ENCODE measurements around the gene CCDC68. TPM values are rescaled to one million over a fixed set of nuclear protein-coding genes. Genes with fewer than 3 reads are reported as not detected.

CCDC68 gene
- total RNA-seq, 1 experiment from 2014 or later, result 3.1 TPM

DNA sequence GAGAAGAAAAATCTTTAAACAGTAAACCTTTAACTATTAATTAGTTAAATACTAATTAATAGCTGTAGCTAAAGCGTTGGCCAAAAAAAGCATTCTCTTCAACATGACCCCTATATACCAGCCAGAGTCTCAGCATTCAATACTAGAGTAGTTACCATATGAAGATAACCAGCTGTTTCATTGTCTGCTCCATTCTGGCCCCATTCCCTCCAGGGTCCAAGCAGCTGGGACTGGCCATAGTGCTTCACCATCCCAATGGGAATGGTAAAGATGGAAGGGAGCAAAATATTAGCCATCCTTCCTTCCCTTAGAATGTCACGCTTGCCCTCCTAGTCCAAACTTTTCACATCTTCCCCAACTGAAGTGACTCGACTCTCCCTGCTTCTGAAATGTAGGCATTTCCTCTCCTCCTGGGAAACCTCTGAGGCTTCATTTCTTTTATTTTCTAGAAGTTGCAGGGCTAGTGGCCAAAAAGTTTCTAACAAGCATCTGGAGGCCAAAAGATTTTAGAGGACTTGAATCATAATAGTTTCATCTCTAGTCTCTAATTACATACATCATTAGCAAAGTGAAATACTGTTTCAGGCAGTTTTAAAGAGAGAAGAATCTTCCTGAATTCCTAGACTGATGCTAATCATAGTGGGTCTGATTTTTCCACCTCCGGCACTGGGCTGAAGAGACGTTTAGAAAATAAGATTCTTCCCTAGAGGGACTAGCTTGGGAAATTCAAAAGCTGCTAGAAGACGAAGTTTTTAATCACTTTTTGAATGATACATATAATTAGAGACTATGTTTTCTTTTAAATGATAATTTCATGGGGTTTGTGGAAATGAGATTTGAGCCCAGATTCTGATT is 52.7 kb downstream of the CCDC68 start:
- no peak for DNase-seq
- Histone ChIP-seq H3K9me2 (replicated peaks; ENCODE audit: low read length) (no peaks in the 10 kb centered on the region), H4K20me1 (ENCODE audit: low read length) (no peaks in the 10 kb centered on the region), H3K4me2 (ENCODE audit: low read length) (no peak overlapping the region), H3K79me2 (ENCODE audit: low read length) (no peaks in the 10 kb centered on the region), H3K9me3 (ENCODE audit: low read length) (no peaks in the 10 kb centered on the region), H3K27ac (ENCODE audit: low read length) (no peak overlapping the region), H3K9ac (ENCODE audit: low read length) (no peak overlapping the region), H3K4me1 (ENCODE audit: insufficient read depth, low read length) (peaks cover 8% of the 10 kb centered on the region; the same call in 1 of the 2 replicates), H2AFZ (ENCODE audit: low read length) (no peak overlapping the region), H3K27me3 (ENCODE audit: low read length) (no peaks in the 10 kb centered on the region), H3K36me3 (ENCODE audit: low read depth, low read length) (no peaks in the 10 kb centered on the region), H3F3A (ENCODE audit: low read length, unreplicated experiment) (no peaks in the 10 kb centered on the region), H3K4me3 (ENCODE audit: low read length) (no peak overlapping the region)
- ChIA-PET POLR2A (ENCODE audit: unreplicated experiment) (no interaction called here), CTCF (no interaction called here)
- BruUV-seq (replicated peaks), result no TSS peak
- intact Hi-C loops (cut with micrococcal nuclease), result no loop called here
- TF ChIP-seq EZH2 (IDR thresholded peaks at IDR 0.05; ENCODE audit: low read length, unreplicated experiment) (no peak), EZH2phosphoT487 (IDR thresholded peaks at IDR 0.05; ENCODE audit: borderline replicate concordance, low read length) (no peak)
- TF ChIP-seq, protein P1, sequence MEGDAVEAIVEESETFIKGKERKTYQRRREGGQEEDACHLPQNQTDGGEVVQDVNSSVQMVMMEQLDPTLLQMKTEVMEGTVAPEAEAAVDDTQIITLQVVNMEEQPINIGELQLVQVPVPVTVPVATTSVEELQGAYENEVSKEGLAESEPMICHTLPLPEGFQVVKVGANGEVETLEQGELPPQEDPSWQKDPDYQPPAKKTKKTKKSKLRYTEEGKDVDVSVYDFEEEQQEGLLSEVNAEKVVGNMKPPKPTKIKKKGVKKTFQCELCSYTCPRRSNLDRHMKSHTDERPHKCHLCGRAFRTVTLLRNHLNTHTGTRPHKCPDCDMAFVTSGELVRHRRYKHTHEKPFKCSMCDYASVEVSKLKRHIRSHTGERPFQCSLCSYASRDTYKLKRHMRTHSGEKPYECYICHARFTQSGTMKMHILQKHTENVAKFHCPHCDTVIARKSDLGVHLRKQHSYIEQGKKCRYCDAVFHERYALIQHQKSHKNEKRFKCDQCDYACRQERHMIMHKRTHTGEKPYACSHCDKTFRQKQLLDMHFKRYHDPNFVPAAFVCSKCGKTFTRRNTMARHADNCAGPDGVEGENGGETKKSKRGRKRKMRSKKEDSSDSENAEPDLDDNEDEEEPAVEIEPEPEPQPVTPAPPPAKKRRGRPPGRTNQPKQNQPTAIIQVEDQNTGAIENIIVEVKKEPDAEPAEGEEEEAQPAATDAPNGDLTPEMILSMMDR (conservative IDR thresholded peaks at IDR 0.05; ENCODE audit: low read depth, low read length), result no peak
- ATAC-seq, result no peak

DNA sequence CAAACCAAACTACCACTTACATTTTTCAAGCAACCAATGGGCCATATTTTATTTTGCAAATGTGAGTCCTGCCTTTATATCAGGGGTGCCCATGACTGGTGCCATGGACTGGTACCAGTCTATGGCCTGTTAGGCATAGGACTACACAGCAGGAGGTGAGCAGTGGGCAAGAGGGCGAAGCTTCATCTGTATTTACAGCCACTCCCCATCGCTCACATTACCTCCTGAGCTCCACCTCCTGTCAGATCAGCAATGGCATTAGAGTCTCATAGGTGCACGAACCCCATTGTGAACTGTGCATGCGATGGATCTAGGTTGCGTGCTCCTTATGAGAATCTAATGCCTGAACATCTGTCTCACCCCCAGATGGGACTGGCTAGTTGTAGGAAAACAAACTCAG is 53.6 kb downstream of the CCDC68 start:
- H3K79me2 ChIP-seq (ENCODE audit: low read length), result no peaks in the 10 kb centered on the region
- H3K4me2 ChIP-seq (ENCODE audit: low read length), result no peak overlapping the region
- no TSS peak for BruUV-seq (replicated peaks)
- ATAC-seq (no peak), DNase-seq (no peak)
- intact Hi-C loops (cut with micrococcal nuclease), result no loop called here
- POLR2A ChIA-PET (ENCODE audit: unreplicated experiment), result no interaction called here
- no peaks in the 10 kb centered on the region for H3K9me2 ChIP-seq (replicated peaks; ENCODE audit: low read length)
- no peaks in the 10 kb centered on the region for H3K9me3 ChIP-seq (ENCODE audit: low read length)
- no peaks in the 10 kb centered on the region for H3F3A ChIP-seq (ENCODE audit: low read length, unreplicated experiment)
- peaks cover 8% of the 10 kb centered on the region; the same call in 1 of the 2 replicates for H3K4me1 ChIP-seq (ENCODE audit: insufficient read depth, low read length)
- CTCF ChIA-PET, result no interaction called here
- no peak overlapping the region for H3K9ac ChIP-seq (ENCODE audit: low read length)
- H4K20me1 ChIP-seq (ENCODE audit: low read length), result no peaks in the 10 kb centered on the region
- H3K27me3 ChIP-seq (ENCODE audit: low read length), result no peaks in the 10 kb centered on the region
- no peak overlapping the region for H3K4me3 ChIP-seq (ENCODE audit: low read length)
- no peaks in the 10 kb centered on the region for H3K36me3 ChIP-seq (ENCODE audit: low read depth, low read length)
- H2AFZ ChIP-seq (ENCODE audit: low read length), result no peak overlapping the region
- no peak overlapping the region for H3K27ac ChIP-seq (ENCODE audit: low read length)
- TF ChIP-seq, protein P1 (conservative IDR thresholded peaks at IDR 0.05; ENCODE audit: low read depth, low read length), result no peak
- no peak for TF ChIP-seq EZH2 (IDR thresholded peaks at IDR 0.05; ENCODE audit: low read length, unreplicated experiment)
- no peak for TF ChIP-seq EZH2phosphoT487 (IDR thresholded peaks at IDR 0.05; ENCODE audit: borderline replicate concordance, low read length)

DNA sequence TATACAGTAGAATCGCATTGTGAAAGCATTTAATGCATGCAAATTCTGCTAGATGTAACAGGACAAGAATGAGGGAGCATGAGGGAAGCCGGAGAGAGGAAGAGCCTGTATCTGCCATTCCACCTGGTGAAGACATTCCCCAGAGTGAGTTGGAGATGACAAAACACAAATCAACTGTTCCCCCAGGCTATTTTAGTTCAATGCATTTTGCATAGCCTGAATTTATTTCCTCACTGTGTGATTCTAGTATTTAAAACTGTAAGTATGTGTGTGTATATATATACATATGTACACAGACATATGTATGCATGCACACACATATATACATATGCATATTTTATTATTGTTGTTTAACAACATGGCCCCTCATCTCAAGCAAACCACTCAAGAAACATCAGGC is 54.7 kb downstream of the CCDC68 start:
- DNase-seq (no peak), ATAC-seq (no peak)
- H3K9ac ChIP-seq (ENCODE audit: low read length), result no peak overlapping the region
- H3K9me2 ChIP-seq (replicated peaks; ENCODE audit: low read length), result no peaks in the 10 kb centered on the region
- H3K79me2 ChIP-seq (ENCODE audit: low read length), result no peaks in the 10 kb centered on the region
- H3K27me3 ChIP-seq (ENCODE audit: low read length), result no peaks in the 10 kb centered on the region
- intact Hi-C loops (cut with micrococcal nuclease), result no loop called here
- H3K36me3 ChIP-seq (ENCODE audit: low read depth, low read length), result no peaks in the 10 kb centered on the region
- H3K4me1 ChIP-seq (ENCODE audit: insufficient read depth, low read length), result peaks cover 8% of the 10 kb centered on the region; the same call in 1 of the 2 replicates
- POLR2A ChIA-PET (ENCODE audit: unreplicated experiment), result no interaction called here
- no peaks in the 10 kb centered on the region for H3K9me3 ChIP-seq (ENCODE audit: low read length)
- H3F3A ChIP-seq (ENCODE audit: low read length, unreplicated experiment), result no peaks in the 10 kb centered on the region
- no peak overlapping the region for H2AFZ ChIP-seq (ENCODE audit: low read length)
- no peaks in the 10 kb centered on the region for H4K20me1 ChIP-seq (ENCODE audit: low read length)
- no peak for TF ChIP-seq EZH2 (IDR thresholded peaks at IDR 0.05; ENCODE audit: low read length, unreplicated experiment)
- no peak overlapping the region for H3K27ac ChIP-seq (ENCODE audit: low read length)
- CTCF ChIA-PET, result no interaction called here
- BruUV-seq (replicated peaks), result no TSS peak
- H3K4me2 ChIP-seq (ENCODE audit: low read length), result no peak overlapping the region
- H3K4me3 ChIP-seq (ENCODE audit: low read length), result no peak overlapping the region
